Measurements from ENCODE around the gene DPM3. TPM values are rescaled to one million over a fixed set of nuclear protein-coding genes. Genes with fewer than 3 reads are reported as not detected.

Gene DPM3
- total and polyA plus RNA-seq, 9 of the 15 experiments (the other 6 are each of a cell fraction or from before 2014, with no cell fraction given), result 3.7 to 120 (median 36.4) TPM

- TF ChIP-seq ZZZ3 (IDR thresholded peaks at IDR 0.05) (no peak), SIN3B (IDR thresholded peaks at IDR 0.05; ENCODE audit: low read depth) (no peak), CEBPB (tag; IDR thresholded peaks at IDR 0.05) (peak; percentile 21; the same call in 1 of the 2 replicates), E2F6 (IDR thresholded peaks at IDR 0.05; ENCODE audit: borderline replicate concordance in 1 of 2, extremely low read depth in 1 of 2, insufficient read depth in 1 of 2, insufficient read length in 1 of 2, low read depth in 1 of 2, low read length in 1 of 2, poor library complexity in 1 of 2, severe bottlenecking in 1 of 2) (peak; percentile 42 to 49), NRF1 (conservative IDR thresholded peaks at IDR 0.05 in 1 of 2, IDR thresholded peaks at IDR 0.05 in 1 of 2) (peak in 1 of 2 experiments; percentile 44; a peak in 2 of 4 replicates), YY1 (IDR thresholded peaks at IDR 0.05; ENCODE audit: borderline replicate concordance in 1 of 3, control insufficient read depth in 1 of 3, extremely low read depth in 1 of 3, insufficient read depth in 3 of 3, insufficient read length in 1 of 3, insufficient replicate concordance in 2 of 3, low read depth in 1 of 3, low read length in 2 of 3) (peak in 1 of 3 experiments; percentile 15), NR2C2 (CRISPR knock-in tag; IDR thresholded peaks at IDR 0.05) (no peak), NR2C2 (tag; IDR thresholded peaks at IDR 0.05) (no peak), DLX4 (CRISPR knock-in tag; IDR thresholded peaks at IDR 0.05) (no peak), CXXC5 (CRISPR knock-in tag; IDR thresholded peaks at IDR 0.05) (peak; percentile 53), NR3C1 (CRISPR knock-in tag; IDR thresholded peaks at IDR 0.05) (no peak), RB1 (IDR thresholded peaks at IDR 0.05; ENCODE audit: low read depth) (peak; percentile 13; the same call in 1 of the 2 replicates), DNMT1 (IDR thresholded peaks at IDR 0.05) (no peak), CC2D1A (IDR thresholded peaks at IDR 0.05) (no peak), EGR1 (conservative IDR thresholded peaks at IDR 0.05) (peak; percentile 37; the same call in 1 of the 2 replicates), MED1 (CRISPR knock-in tag; IDR thresholded peaks at IDR 0.05; ENCODE audit: borderline replicate concordance) (no peak)
- TF ChIP-seq, protein P1, sequence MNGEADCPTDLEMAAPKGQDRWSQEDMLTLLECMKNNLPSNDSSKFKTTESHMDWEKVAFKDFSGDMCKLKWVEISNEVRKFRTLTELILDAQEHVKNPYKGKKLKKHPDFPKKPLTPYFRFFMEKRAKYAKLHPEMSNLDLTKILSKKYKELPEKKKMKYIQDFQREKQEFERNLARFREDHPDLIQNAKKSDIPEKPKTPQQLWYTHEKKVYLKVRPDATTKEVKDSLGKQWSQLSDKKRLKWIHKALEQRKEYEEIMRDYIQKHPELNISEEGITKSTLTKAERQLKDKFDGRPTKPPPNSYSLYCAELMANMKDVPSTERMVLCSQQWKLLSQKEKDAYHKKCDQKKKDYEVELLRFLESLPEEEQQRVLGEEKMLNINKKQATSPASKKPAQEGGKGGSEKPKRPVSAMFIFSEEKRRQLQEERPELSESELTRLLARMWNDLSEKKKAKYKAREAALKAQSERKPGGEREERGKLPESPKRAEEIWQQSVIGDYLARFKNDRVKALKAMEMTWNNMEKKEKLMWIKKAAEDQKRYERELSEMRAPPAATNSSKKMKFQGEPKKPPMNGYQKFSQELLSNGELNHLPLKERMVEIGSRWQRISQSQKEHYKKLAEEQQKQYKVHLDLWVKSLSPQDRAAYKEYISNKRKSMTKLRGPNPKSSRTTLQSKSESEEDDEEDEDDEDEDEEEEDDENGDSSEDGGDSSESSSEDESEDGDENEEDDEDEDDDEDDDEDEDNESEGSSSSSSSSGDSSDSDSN (IDR thresholded peaks at IDR 0.05; ENCODE audit: borderline replicate concordance in 1 of 2, low read depth in 2 of 2, low read length in 2 of 2), result no peak; a peak in 1 of 4 replicates
- TF ChIP-seq, protein P2, sequence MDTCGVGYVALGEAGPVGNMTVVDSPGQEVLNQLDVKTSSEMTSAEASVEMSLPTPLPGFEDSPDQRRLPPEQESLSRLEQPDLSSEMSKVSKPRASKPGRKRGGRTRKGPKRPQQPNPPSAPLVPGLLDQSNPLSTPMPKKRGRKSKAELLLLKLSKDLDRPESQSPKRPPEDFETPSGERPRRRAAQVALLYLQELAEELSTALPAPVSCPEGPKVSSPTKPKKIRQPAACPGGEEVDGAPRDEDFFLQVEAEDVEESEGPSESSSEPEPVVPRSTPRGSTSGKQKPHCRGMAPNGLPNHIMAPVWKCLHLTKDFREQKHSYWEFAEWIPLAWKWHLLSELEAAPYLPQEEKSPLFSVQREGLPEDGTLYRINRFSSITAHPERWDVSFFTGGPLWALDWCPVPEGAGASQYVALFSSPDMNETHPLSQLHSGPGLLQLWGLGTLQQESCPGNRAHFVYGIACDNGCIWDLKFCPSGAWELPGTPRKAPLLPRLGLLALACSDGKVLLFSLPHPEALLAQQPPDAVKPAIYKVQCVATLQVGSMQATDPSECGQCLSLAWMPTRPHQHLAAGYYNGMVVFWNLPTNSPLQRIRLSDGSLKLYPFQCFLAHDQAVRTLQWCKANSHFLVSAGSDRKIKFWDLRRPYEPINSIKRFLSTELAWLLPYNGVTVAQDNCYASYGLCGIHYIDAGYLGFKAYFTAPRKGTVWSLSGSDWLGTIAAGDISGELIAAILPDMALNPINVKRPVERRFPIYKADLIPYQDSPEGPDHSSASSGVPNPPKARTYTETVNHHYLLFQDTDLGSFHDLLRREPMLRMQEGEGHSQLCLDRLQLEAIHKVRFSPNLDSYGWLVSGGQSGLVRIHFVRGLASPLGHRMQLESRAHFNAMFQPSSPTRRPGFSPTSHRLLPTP (IDR thresholded peaks at IDR 0.05; ENCODE audit: borderline replicate concordance, extremely low read depth, insufficient read length), result no peak
Measured at GRCh38 chr1:155127105-155127966, 13.0 kb downstream of the DPM3 start, which contains the start of gene EFNA1 (continued).

All from K562 (cell line).